SU-DHL-6 (cell line): ENCODE measurements around the gene ASTN2.

ENCODE experiments used
- EZH2phosphoT487 ChIP-seq: fragments of 200-600 bp; sonication (generic), shearing (Covaris generic); conservative IDR thresholded peaks from 2 replicates; pipeline ENCODE4 v1.6.1; 2018; ENCODE audit warnings: mild to moderate bottlenecking, antibody characterized with exemption, low read length, moderate library complexity, mixed read lengths
- TF ChIP-seq, protein P1 (sequence below): fragments of 200-600 bp; sonication (generic); IDR thresholded peaks from one replicate; pipeline ENCODE4 v1.5.1; 2017; ENCODE audit warnings: antibody characterized with exemption, mild to moderate bottlenecking, low read length, moderate library complexity; ENCODE audit not compliant: insufficient read depth, poor library complexity, severe bottlenecking

DNA sequence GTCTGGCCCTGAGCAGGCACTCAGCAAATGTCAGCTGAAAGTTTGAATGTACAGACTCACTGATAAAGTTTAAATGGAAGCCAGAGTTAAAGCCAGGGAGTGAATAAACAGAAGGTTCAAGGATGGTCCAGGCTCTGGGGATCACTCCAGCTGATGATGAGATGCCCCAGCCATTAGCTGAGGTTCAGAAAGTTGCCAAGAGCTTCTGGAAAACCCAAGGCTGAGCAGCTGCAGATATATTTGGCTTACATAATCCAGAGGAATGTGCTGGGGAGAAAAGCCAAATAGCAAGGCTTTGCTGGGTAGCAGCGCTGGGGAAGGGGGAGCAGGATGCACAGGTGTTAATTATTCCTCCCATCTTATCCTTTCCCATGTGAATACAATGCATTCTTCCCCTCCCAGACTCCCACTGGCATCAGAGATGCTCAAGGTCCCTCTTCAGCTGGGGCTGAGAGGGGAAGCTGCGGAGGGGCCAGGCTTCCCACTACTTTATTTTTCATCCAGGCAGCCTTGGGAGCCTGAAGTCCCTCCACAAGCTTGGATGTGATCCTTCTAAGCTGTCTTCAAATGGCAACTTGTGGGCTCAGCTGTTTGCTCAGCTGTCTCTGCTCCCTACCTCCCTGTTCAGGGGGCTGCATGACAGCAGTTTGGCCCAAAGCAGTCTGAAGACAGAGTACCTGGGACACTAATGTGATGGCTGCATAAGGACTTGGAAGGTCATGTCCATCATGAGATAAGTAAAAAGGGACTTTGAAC is 386.6 kb downstream of the ASTN2 start:
- TF ChIP-seq EZH2phosphoT487 = no peak
- TF ChIP-seq, protein P1, sequence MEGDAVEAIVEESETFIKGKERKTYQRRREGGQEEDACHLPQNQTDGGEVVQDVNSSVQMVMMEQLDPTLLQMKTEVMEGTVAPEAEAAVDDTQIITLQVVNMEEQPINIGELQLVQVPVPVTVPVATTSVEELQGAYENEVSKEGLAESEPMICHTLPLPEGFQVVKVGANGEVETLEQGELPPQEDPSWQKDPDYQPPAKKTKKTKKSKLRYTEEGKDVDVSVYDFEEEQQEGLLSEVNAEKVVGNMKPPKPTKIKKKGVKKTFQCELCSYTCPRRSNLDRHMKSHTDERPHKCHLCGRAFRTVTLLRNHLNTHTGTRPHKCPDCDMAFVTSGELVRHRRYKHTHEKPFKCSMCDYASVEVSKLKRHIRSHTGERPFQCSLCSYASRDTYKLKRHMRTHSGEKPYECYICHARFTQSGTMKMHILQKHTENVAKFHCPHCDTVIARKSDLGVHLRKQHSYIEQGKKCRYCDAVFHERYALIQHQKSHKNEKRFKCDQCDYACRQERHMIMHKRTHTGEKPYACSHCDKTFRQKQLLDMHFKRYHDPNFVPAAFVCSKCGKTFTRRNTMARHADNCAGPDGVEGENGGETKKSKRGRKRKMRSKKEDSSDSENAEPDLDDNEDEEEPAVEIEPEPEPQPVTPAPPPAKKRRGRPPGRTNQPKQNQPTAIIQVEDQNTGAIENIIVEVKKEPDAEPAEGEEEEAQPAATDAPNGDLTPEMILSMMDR = no peak
